Adipose tissue (tissue), 3 donors: ENCODE measurements around the gene TTF2. TPM values are rescaled to one million over a fixed set of nuclear protein-coding genes. Genes with fewer than 3 reads are reported as not detected.
"Not testable (repeated sequence)": the region's sequence is repeated elsewhere in the genome, so short reads cannot be mapped to it uniquely, and the experiment has no call there.

Experiments
- H3K27ac ChIP-seq: one replicate; pipeline ENCODE4 v1.5.1; 2013; ENCODE audit warnings: low read depth, low read length
- WGBS, 3 donors: extraction: QIAGEN DNeasy Blood & Tissue Kit; methylation state at CpG; one replicate each; pipeline ENCODE4 v1.1.7; 2013; 5-methylcytosine and 5-hydroxymethylcytosine counted together
- polyA plus RNA-seq, 3 donors: library from polyadenylated mRNA; stranded (reverse); fragments of 200-250 nt; gene quantifications; one replicate each; pipeline ENCODE4 v1.2.3, GENCODE V29; 2013
- donor health status: healthy with polysubstance abuse.
- donor health status: Bipolar disorder and iron deficiency.
- donor health status: healthy.

The TTF2 gene
- polyA plus RNA-seq, 3 donors: 2.2 to 5.0 (median 4.8) TPM

DNA sequence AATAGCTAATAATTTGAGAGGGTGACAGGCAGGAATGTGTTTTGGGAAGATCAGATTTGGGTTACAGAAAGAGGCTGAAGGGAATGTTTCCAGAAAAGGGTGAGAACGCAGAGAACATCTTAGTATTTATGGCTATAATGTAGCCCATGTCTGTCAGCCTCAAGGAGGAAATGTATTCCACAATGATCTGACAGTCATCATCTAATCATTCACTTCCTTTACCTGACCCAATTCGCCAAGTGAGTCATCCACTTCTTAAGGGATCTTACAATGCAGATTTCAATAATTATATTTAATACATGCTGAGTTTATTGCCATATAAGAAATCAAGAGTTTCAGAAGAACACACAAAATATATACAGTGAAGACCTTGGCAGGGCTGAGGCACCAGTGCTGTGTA lies 50.6 kb downstream of the TTF2 start:
- H3K27ac ChIP-seq: no peak overlapping the region
- whole genome bisulfite sequencing, 3 donors: 90 to 91% (median 91%) methylated on average over 2 of the region's 2 CpGs

- no peak overlapping the region for H3K27ac ChIP-seq
- 91 to 94% (median 91%) methylated on average over 7 of the region's 7 CpGs for WGBS, 3 donors
Observed at GRCh38 chr1:117112047-117112717, 52.1 kb downstream of the TTF2 start.

- WGBS, 3 donors: 96 to 98% (median 97%) methylated on average over 11 of the region's 11 CpGs
Observed at GRCh38 chr1:117113199-117113598, 53.1 kb downstream of the TTF2 start.

GRCh38 chr1:117114877-117115276 lies 54.8 kb downstream of the TTF2 start:
- H3K27ac ChIP-seq: no peak overlapping the region
- WGBS, 3 donors: 70 to 83% (median 75%) methylated on average over 2 of the region's 2 CpGs

More at GRCh38 chr1:117113199-117113598, 53.1 kb downstream of the TTF2 start:
- H3K27ac ChIP-seq: no peak overlapping the region

- no peak overlapping the region for H3K27ac ChIP-seq
- 72 to 95% (median 95%) methylated on average over 13 of the region's 13 CpGs for WGBS, 3 donors
Observed at GRCh38 chr1:117116090-117116783, 56.1 kb downstream of the TTF2 start.

- WGBS, 3 donors: 29 to 93% (median 93%) methylated on average over 3 of the region's 3 CpGs
- H3K27ac ChIP-seq: no peak overlapping the region
Observed at GRCh38 chr1:117116784-117117130, 56.6 kb downstream of the TTF2 start.

GRCh38 chr1:117117697-117118096 lies 57.6 kb downstream of the TTF2 start:
- 66 to 91% (median 68%) methylated on average over 2 of the region's 2 CpGs for WGBS, 3 donors
- no peak overlapping the region for H3K27ac ChIP-seq

DNA sequence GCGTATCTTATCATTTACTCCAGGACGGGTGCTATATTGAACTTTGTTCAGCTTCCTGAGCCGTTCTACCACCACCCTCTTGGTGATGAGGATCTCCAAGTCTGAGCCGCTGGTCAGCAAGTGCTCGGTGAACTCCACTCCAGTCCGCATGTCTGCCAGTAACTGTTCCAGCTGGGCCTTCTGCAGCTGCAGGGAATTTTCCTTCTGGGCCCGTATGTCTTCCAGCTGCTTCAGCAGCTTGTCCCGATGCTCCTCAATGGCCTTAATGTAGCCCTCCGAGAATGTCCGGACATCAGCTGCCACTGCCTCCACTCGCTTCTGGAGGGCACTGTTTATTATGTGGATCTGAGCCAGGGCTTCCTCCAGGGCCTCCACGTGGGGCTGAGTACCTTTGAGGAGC lies 58.0 kb downstream of the TTF2 start:
- no peak overlapping the region for H3K27ac ChIP-seq
- WGBS, 3 donors: 73 to 92% (median 92%) methylated on average over 12 of the region's 12 CpGs

- H3K27ac ChIP-seq: not testable (repeated sequence)
- WGBS, 3 donors: 97 to 98% (median 98%) methylated on average over 10 of the region's 10 CpGs
Observed at GRCh38 chr1:117119144-117119543, 59.0 kb downstream of the TTF2 start.

DNA sequence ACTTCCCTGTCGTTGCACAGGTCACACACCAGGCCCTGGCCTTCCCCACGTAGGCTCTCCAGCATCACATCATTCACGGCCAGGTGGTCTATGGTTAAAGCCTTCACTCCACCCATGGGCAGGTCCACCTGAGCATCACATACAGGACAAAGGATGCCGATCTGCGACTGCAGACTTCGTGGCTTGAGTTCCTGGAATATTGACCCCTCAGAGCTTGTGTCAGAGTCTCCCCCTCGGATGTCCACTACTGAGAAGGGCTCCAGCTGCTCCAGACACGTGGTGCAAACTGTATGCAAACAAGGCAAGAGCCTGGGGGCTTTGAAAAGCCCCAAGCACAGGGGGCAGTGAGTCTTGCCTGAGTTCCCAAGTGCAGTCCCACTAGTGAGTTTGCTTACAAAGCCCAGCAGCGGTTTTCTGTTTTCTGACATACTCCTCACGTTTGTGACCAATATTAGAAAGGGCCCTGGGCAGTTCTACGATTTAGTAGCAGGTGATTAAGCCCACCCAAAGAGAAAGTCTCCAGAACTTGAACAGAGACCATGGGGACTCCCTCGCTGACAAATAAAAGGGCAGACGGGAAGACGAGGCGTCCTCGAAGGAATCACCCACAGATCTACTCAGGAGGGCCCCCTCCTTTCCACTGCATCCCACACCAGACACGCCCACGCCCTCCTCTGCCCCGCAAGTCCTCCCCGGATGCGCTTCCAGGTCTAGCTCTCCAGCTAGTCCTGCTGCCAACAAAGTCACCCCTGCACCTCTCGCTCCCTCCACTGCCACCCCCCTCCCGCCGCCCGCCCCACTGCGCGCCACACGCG lies 60.9 kb downstream of the TTF2 start:
- WGBS, 3 donors: 17 to 19% (median 17%) methylated on average over 26 to 29 of the region's 29 CpGs
- no peak overlapping the region for H3K27ac ChIP-seq

GRCh38 chr1:117121589-117122329 lies 61.6 kb downstream of the TTF2 start, which contains the start of gene TRIM45:
TSS of gene TRIM45 (minus strand) at chr1:117121749. CDS start at chr1:117121201, 548 bp downstream.
- peak within 1 kb of the TSS; percentile 85 for H3K27ac ChIP-seq
- 0% methylated on average over 62 to 71 of the region's 71 CpGs for WGBS, 3 donors

- 25 to 32% (median 31%) methylated on average over 32 of the region's 32 CpGs for WGBS, 3 donors
Observed at GRCh38 chr1:117122330-117123025, 62.4 kb downstream of the TTF2 start.

GRCh38 chr1:117123274-117123673 lies 63.1 kb downstream of the TTF2 start:
- no peak overlapping the region for H3K27ac ChIP-seq
- WGBS, 3 donors: 93 to 98% (median 94%) methylated on average over 2 of the region's 2 CpGs

More at GRCh38 chr1:117122330-117123025, 62.4 kb downstream of the TTF2 start:
- H3K27ac ChIP-seq: no peak overlapping the region

DNA sequence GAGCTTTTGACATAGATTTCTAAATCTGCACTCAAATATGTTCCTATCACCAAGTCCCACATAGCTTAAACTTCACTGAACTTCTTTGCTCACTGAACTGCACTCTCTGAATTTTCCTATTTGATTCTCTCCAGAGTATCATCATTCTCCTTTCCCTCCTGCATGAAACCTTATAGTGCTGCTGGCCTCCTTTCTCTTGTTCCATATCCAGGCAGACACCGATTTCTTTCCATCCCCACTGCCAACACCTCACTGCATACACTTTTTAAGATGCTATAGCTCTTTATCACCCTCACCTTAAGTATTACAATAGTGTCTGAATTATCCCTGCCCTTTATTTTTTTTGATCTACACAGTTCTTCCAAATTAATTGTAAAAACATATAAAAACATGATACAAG lies 64.5 kb downstream of the TTF2 start:
- WGBS, 3 donors: 71 to 82% (median 80%) methylated on average over 1 of the region's 1 CpG
- H3K27ac ChIP-seq: no peak overlapping the region

DNA sequence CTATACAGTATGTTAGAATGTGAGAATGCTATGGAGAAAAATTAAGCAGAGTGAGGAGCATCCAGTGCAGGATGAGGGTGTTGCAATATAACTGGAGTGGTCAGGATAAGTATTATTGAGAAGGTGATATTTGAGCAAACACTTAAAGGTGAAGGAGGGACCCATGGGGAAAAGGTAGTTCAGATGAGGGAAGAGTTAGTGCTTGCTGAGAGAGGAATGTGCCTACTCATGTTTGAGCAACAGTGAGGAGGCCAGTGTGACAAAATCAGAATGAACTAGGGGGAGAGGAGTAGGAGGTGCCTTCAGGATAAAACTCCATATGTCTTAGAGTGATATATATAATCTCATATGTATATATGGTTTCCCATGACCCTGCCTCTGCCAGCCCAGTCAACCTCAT lies 67.7 kb downstream of the TTF2 start:
- H3K27ac ChIP-seq: no peak overlapping the region

- H3K27ac ChIP-seq: no peak overlapping the region
- WGBS, 3 donors: 25 to 28% (median 27%) methylated on average over 5 of the region's 5 CpGs
Observed at GRCh38 chr1:117128323-117129079, 68.4 kb downstream of the TTF2 start.

DNA sequence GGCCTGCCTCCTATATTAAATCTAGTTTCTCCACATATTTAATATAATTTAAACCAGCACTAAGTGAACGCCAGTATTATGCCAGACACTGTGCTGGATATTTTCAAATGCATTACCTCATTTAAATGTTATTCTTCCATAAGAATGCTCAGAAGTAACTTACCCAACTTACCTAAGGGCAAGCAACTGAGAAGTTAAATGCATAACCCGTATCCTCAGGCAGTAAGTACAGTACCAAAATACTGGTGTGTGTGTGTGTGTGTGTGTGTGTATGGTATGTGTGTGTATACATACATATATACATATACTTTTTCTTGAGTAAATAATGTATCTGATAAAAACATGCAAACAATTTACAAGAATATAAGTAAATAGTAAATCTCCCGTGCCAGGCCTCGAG lies 70.4 kb downstream of the TTF2 start:
- H3K27ac ChIP-seq: no peak overlapping the region
- WGBS, 3 donors: 91 to 94% (median 94%) methylated on average over 4 of the region's 4 CpGs
